Adrenal gland (tissue), 5 donors: ENCODE results near the gene COP1.

ENCODE experiments used
- POLR2A ChIP-seq, 2 donors: fragments of 450-650 bp; IDR thresholded peaks; one replicate each; pipeline ENCODE4 v1.6.1; 2017; ENCODE audit warnings: antibody characterized with exemption in 2 of 2, mild to moderate bottlenecking in 2 of 2, moderate library complexity in 1 of 2
- TF ChIP-seq, protein P1 (sequence below), 6 experiments: fragments of 450-650 bp in 4 of 6; fragments of 200-600 bp in 2 of 6; sonication (generic) in 1 of 6; IDR thresholded peaks; 1 replicate in 5 of 6; 2 replicates in 1 of 6; pipeline versions ENCODE4 v1.5.1 to v1.8.0; 2016 to 2021; ENCODE audit warnings: antibody characterized with exemption in 6 of 6, mild to moderate bottlenecking in 2 of 6, moderate library complexity in 1 of 6
- donor health status: DM: no; HTN: no; CAD: no.

DNA sequence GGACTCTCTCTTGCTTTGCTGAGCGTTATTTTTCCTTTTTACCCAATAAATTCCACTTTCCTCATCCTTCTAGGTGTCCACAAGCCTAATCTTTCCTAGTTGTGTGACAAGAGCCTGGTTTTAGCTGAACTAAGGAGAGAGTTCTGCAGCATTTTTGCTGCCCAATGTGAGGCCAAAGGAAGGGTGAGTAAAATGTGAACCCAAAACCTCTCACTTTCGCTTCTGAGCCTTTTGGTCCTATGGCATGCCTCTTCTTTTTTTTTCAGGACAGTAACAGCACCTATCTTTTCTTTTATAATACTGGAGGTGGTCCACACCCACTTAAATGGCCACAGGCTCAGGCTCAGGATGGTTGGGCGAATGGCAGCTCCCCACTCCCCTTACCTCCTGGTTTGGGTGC, 111.1 kb downstream of the COP1 start:
- TF ChIP-seq, protein P1, sequence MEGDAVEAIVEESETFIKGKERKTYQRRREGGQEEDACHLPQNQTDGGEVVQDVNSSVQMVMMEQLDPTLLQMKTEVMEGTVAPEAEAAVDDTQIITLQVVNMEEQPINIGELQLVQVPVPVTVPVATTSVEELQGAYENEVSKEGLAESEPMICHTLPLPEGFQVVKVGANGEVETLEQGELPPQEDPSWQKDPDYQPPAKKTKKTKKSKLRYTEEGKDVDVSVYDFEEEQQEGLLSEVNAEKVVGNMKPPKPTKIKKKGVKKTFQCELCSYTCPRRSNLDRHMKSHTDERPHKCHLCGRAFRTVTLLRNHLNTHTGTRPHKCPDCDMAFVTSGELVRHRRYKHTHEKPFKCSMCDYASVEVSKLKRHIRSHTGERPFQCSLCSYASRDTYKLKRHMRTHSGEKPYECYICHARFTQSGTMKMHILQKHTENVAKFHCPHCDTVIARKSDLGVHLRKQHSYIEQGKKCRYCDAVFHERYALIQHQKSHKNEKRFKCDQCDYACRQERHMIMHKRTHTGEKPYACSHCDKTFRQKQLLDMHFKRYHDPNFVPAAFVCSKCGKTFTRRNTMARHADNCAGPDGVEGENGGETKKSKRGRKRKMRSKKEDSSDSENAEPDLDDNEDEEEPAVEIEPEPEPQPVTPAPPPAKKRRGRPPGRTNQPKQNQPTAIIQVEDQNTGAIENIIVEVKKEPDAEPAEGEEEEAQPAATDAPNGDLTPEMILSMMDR (IDR thresholded peaks at IDR 0.05): no peak
- no peak for TF ChIP-seq POLR2A (IDR thresholded peaks at IDR 0.05)
